Activated naive CD4-positive, alpha-beta T cell treated with anti-CD3 and anti-CD28 coated beads for 36 hours (primary cell): ENCODE data around the gene ABHD14A. TPM values are rescaled to one million over a fixed set of nuclear protein-coding genes. Genes with fewer than 3 reads are reported as not detected.
A peak's percentile ranks its signal among the peaks of the same experiment; 100 is the strongest.

Experiments used
- CTCF ChIA-PET: fragments of 350-600 bp; sonication (Branson Sonifier 250); formaldehyde crosslinking; loops from one replicate; lab custom pipeline; 2021; ENCODE audit warnings: antibody characterized with exemption; lab: Charles Lee
- DNase-seq: peaks from one replicate; pipeline ENCODE4 v3.0.0-alpha.2; 2020
- H3K27ac Mint-ChIP-seq: one replicate; pipeline ENCODE4 v1.8.0; 2021; ENCODE audit warnings: mild to moderate bottlenecking, mixed read lengths
- H3K27me3 Mint-ChIP-seq: one replicate; pipeline ENCODE4 v1.8.0; 2021; ENCODE audit warnings: low read depth, mixed read lengths
- H3K36me3 Mint-ChIP-seq: one replicate; pipeline ENCODE4 v1.8.0; 2021; ENCODE audit warnings: low read depth, mixed read lengths
- H3K4me1 Mint-ChIP-seq: one replicate; pipeline ENCODE4 v1.8.0; 2021; ENCODE audit warnings: low read depth, mixed read lengths
- H3K4me3 Mint-ChIP-seq: one replicate; pipeline ENCODE4 v1.8.0; 2021; ENCODE audit warnings: mild to moderate bottlenecking, moderate library complexity, mixed read lengths
- H3K9me3 Mint-ChIP-seq: one replicate; pipeline ENCODE4 v1.8.0; 2021; ENCODE audit warnings: mixed read lengths
- intact Hi-C: fragments of 100-400 bp; cut with micrococcal nuclease; formaldehyde crosslinking; loops from one replicate; pipeline ENCODE4 v1.15.1; 2023
- total RNA-seq, 2 experiments: library from RNA; stranded (reverse); gene quantifications; one replicate each; pipeline ENCODE4 v1.2.3, GENCODE V29; 2021

The ABHD14A gene
- total RNA-seq, 2 experiments from 2014 or later: 5.4 to 5.7 TPM

- peaks cover 28% of the 10 kb centered on the region for H3K4me1 Mint-ChIP-seq
- no peaks in the 10 kb centered on the region for H3K27me3 Mint-ChIP-seq
- H3K4me3 Mint-ChIP-seq: peak within 1 kb of the TSS; percentile 98
- CTCF ChIA-PET: interaction anchor here (1.2 to 1.8 kb wide), 4 partner anchors 13 to 54 kb away, joined by 4 to 6 read pairs (median 5); partner anchors contain the start of genes ABHD14B, ACY1, PARP3 and RRP9
- peaks cover 43% of the 10 kb centered on the region for H3K36me3 Mint-ChIP-seq
- intact Hi-C loops: loop anchor here (1.0 to 10.0 kb wide), 7 partner anchors 12 to 689 kb away; partner anchors contain the start of genes ABHD14B, ACY1, GNL3 and NISCH
- H3K27ac Mint-ChIP-seq: peak within 1 kb of the TSS; percentile 100
- DNase-seq: peak; percentile 96
- H3K9me3 Mint-ChIP-seq: no peaks in the 10 kb centered on the region
Measured at GRCh38 chr3:51995346-51996163, 20.7 kb downstream of the ABHD14A start, which contains the start of gene RPL29. TSS of gene RPL29 (minus strand) at chr3:51995895. CDS start at chr3:51995461, 434 bp downstream.

GRCh38 chr3:51997172-51997571 lies 22.3 kb downstream of the ABHD14A start:
- H3K27ac Mint-ChIP-seq: no peak overlapping the region
- H3K27me3 Mint-ChIP-seq: no peaks in the 10 kb centered on the region

DNA sequence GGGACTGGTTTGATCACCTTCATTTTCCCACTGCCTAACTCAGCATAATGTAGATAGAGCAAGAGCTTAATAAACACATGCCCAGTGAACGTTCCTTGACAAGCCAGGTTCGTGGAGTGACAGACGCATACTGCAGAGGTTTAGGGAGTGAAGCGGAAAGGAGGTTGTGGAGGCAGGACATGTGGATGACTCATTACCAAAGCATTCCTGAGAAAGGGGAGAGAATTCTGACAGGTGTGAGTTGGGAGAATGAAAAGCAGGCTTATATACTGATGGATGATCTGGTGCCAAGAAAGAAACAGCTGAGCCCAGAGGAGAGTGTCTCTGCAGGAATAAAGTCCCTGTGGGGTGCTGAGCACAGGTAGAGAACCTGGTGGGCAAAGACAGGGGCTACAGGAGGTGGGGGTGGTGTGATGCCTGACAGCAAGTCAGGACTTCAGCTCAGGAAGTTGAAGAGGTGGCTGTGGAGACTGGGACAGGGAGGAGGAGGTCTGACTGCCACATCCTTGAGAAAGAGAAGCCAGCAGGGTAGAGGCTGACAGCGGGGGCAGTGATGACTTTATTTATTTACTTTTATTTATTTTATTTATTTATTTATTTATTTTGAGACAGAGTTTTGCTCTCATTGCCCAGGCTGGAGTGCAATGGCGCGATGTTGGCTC lies 23.2 kb downstream of the ABHD14A start:
- intact Hi-C loops: loop anchor here (5.0 to 10.0 kb wide), 3 partner anchors 244 to 687 kb away; partner anchors contain the start of genes GNL3, NISCH and PBRM1
- Mint-ChIP-seq H3K4me1 (peaks cover 16% of the 10 kb centered on the region), H3K4me3 (no peak overlapping the region), H3K27ac (no peak overlapping the region), H3K27me3 (no peaks in the 10 kb centered on the region), H3K9me3 (no peaks in the 10 kb centered on the region), H3K36me3 (peaks cover 26% of the 10 kb centered on the region)
- CTCF ChIA-PET: interaction anchor here (0.5 to 1.6 kb wide), 5 partner anchors 55 to 641 kb away, joined by 3 to 7 read pairs (median 5); no protein-coding TSS in a partner anchor
- no peak for DNase-seq

More at GRCh38 chr3:51997172-51997571, 22.3 kb downstream of the ABHD14A start:
- intact Hi-C loops: loop anchor here (5.0 to 10.0 kb wide), 3 partner anchors 245 to 688 kb away; partner anchors contain the start of genes GNL3, NISCH and PBRM1
- peaks cover 24% of the 10 kb centered on the region for H3K4me1 Mint-ChIP-seq
- DNase-seq: no peak
- CTCF ChIA-PET: no interaction called here
- peaks cover 33% of the 10 kb centered on the region for H3K36me3 Mint-ChIP-seq
- H3K4me3 Mint-ChIP-seq: no peak overlapping the region
- no peaks in the 10 kb centered on the region for H3K9me3 Mint-ChIP-seq

- H3K4me3 Mint-ChIP-seq: no peak overlapping the region
- no peaks in the 10 kb centered on the region for H3K27me3 Mint-ChIP-seq
- no peak for DNase-seq
- CTCF ChIA-PET: interaction anchor here (0.5 to 1.6 kb wide), 5 partner anchors 55 to 641 kb away, joined by 3 to 7 read pairs (median 5); no protein-coding TSS in a partner anchor
- H3K36me3 Mint-ChIP-seq: peaks cover 21% of the 10 kb centered on the region
- intact Hi-C loops: loop anchor here (5.0 to 10.0 kb wide), 3 partner anchors 244 to 686 kb away; partner anchors contain the start of genes GNL3, NISCH and PBRM1
- H3K9me3 Mint-ChIP-seq: no peaks in the 10 kb centered on the region
- H3K27ac Mint-ChIP-seq: no peak overlapping the region
- H3K4me1 Mint-ChIP-seq: peaks cover 10% of the 10 kb centered on the region
Measured at GRCh38 chr3:51998774-51999173, 23.9 kb downstream of the ABHD14A start.

GRCh38 chr3:51999846-52000245 lies 25.0 kb downstream of the ABHD14A start:
- intact Hi-C loops: loop anchor here (2.0 to 10.0 kb wide), 5 partner anchors 217 to 685 kb away; partner anchors contain the start of genes GNL3, NISCH and PBRM1
- CTCF ChIA-PET: interaction anchor here (1.2 to 6.1 kb wide), 3 partner anchors 58 to 145 kb away, joined by 5 to 77 read pairs (median 6); no protein-coding TSS in a partner anchor
- no peak overlapping the region for H3K4me3 Mint-ChIP-seq

GRCh38 chr3:52001443-52001974 lies 26.6 kb downstream of the ABHD14A start:
- H3K27me3 Mint-ChIP-seq: no peaks in the 10 kb centered on the region
- no peak overlapping the region for H3K4me3 Mint-ChIP-seq
- CTCF ChIA-PET: interaction anchor here (0.6 to 6.1 kb wide), 29 partner anchors 10 to 444 kb away, joined by 3 to 77 read pairs (median 4); partner anchors contain the start of genes ACY1, ALAS1, DUSP7 and POC1A
- intact Hi-C loops: loop anchor here (1.0 to 5.0 kb wide), 6 partner anchors 52 to 337 kb away; no protein-coding TSS in a partner anchor
- peak; percentile 87 for DNase-seq
- H3K9me3 Mint-ChIP-seq: no peaks in the 10 kb centered on the region
- peaks cover 9% of the 10 kb centered on the region for H3K4me1 Mint-ChIP-seq
- H3K27ac Mint-ChIP-seq: no peak overlapping the region
- no peaks in the 10 kb centered on the region for H3K36me3 Mint-ChIP-seq

More at GRCh38 chr3:51999846-52000245, 25.0 kb downstream of the ABHD14A start:
- no peak for DNase-seq
- Mint-ChIP-seq H3K4me1 (peaks cover 2% of the 10 kb centered on the region), H3K27ac (no peak overlapping the region), H3K9me3 (no peaks in the 10 kb centered on the region), H3K27me3 (no peaks in the 10 kb centered on the region), H3K36me3 (peaks cover 10% of the 10 kb centered on the region)

DNA sequence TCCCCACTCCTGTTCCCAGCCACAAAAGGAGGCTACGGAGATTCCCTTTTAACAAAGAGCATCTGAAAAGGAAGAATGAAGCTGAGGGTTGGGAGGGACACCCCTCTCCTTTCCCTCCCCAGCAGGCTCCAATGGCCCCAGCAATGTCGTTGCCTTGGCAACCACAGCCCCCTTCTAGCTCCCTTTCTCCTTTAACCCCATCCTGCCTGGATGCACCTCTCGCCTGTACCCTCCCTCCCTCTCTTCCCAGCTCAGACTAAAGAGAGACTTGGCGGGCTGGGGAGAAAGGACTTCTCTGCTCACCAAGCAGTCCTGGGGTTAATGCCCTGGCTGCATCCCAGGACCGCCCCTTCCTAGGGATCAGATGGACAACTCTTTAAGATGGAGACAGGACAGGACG lies 27.9 kb downstream of the ABHD14A start:
- Mint-ChIP-seq H3K27ac (no peak overlapping the region), H3K4me1 (peaks cover 9% of the 10 kb centered on the region), H3K4me3 (no peak overlapping the region), H3K36me3 (no peaks in the 10 kb centered on the region), H3K9me3 (no peaks in the 10 kb centered on the region), H3K27me3 (no peaks in the 10 kb centered on the region)
- no peak for DNase-seq
- CTCF ChIA-PET: interaction anchor here (0.7 to 6.1 kb wide), 11 partner anchors 10 to 336 kb away, joined by 3 to 77 read pairs (median 6); partner anchors contain the start of gene DUSP7
- intact Hi-C loops: loop anchor here (5.0 kb wide), 1 partner anchor 215 kb away; no protein-coding TSS in a partner anchor

DNA sequence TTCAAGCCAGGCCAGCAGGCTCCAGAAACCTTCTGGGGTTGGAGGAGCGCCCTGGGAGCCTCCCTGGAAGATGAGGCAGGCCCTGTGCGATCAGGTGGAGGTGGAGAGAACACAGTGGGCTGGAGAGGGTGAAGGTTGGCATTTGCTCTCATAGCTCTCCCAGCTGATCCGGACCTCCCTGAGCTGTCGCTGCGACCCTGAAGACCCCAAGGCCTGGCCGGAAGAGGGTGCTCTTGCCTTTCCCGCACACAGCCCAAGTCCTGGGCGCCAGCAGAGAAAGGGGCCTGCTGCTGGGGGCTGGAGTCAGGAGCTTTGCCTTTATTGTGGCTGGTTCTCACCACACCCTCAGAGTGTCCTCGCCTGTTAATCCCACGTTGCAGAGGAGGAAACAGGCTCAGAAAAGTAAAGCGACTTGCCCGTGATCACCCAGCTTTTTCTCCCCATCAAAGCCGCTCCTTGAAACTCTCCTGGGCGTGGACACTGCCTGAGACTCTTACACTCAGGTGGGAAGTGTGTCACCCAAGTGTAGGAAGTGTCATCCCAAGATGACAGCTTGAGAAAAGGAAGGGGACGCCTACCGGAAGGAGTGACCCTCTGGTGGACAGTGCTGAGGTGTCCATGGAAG lies 29.4 kb downstream of the ABHD14A start:
- Mint-ChIP-seq H3K4me1 (peaks cover 9% of the 10 kb centered on the region), H3K9me3 (no peaks in the 10 kb centered on the region), H3K4me3 (no peak overlapping the region), H3K36me3 (no peaks in the 10 kb centered on the region), H3K27ac (no peak overlapping the region), H3K27me3 (no peaks in the 10 kb centered on the region)
- no peak for DNase-seq
- CTCF ChIA-PET: interaction anchor here (1.1 to 6.1 kb wide), 10 partner anchors 8 to 442 kb away, joined by 3 to 77 read pairs (median 7); partner anchors contain the start of gene DUSP7
- intact Hi-C loops: loop anchor here (5.0 kb wide), 1 partner anchor 213 kb away; no protein-coding TSS in a partner anchor

GRCh38 chr3:52004906-52005395 lies 30.1 kb downstream of the ABHD14A start:
- Mint-ChIP-seq H3K4me3 (no peak overlapping the region), H3K27me3 (no peaks in the 10 kb centered on the region), H3K4me1 (peaks cover 9% of the 10 kb centered on the region), H3K27ac (no peak overlapping the region), H3K9me3 (no peaks in the 10 kb centered on the region), H3K36me3 (no peaks in the 10 kb centered on the region)
- DNase-seq: no peak
- intact Hi-C loops: loop anchor here (1.0 to 5.0 kb wide), 2 partner anchors 118 to 212 kb away; no protein-coding TSS in a partner anchor
- CTCF ChIA-PET: interaction anchor here (1.0 to 6.1 kb wide), 6 partner anchors 48 to 442 kb away, joined by 3 to 77 read pairs (median 7); partner anchors contain the start of gene DUSP7

DNA sequence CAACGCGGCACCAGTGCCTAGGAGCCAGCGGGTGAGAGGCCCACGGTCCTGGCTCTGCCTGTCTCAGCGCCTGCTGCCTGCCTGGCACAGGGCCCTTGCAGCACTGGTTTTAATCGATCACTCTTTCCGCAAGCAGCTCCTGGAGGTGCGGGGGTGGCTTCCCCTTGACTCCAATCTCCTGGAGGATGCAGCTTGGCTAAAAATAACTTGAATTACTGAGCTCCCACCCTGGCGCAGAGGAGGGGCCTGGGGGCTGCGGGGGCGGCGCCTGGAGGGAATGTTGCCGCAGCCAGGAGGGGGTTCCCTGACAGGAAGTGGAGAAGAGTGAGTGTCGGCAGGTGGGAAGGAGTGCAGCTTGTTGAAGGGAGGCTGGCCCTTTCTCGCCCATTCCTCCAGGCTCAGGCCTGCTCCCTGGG lies 30.7 kb downstream of the ABHD14A start:
- peaks cover 9% of the 10 kb centered on the region for H3K4me1 Mint-ChIP-seq
- H3K36me3 Mint-ChIP-seq: no peaks in the 10 kb centered on the region
- H3K9me3 Mint-ChIP-seq: no peaks in the 10 kb centered on the region
- H3K4me3 Mint-ChIP-seq: no peak overlapping the region
- DNase-seq: no peak
- intact Hi-C loops: loop anchor here (1.0 kb wide), 1 partner anchor 118 kb away; no protein-coding TSS in a partner anchor
- H3K27me3 Mint-ChIP-seq: no peaks in the 10 kb centered on the region
- CTCF ChIA-PET: interaction anchor here (0.6 to 6.1 kb wide), 6 partner anchors 47 to 480 kb away, joined by 3 to 77 read pairs (median 4); no protein-coding TSS in a partner anchor
- no peak overlapping the region for H3K27ac Mint-ChIP-seq
